Measurements from ENCODE around the gene EDNRB.
"Not testable (repeated sequence)": the region's sequence is repeated elsewhere in the genome, so short reads cannot be mapped to it uniquely, and the experiment has no call there.

EDNRB gene

GRCh38 chr13:77896536-77896935 lies 22.1 kb downstream of the EDNRB start:
- no peak for DNase-seq

- no peak for DNase-seq
These were observed 23.9 kb downstream of the EDNRB start for GRCh38 chr13:77894743-77895142.

GRCh38 chr13:77893066-77893465 lies 25.6 kb downstream of the EDNRB start:
- no peak for DNase-seq

GRCh38 chr13:77892491-77892890 lies 26.1 kb downstream of the EDNRB start:
- DNase-seq: no peak

GRCh38 chr13:77891486-77891885 lies 27.1 kb downstream of the EDNRB start:
- DNase-seq: no peak

GRCh38 chr13:77891041-77891440 lies 27.6 kb downstream of the EDNRB start:
- DNase-seq: no peak

GRCh38 chr13:77883328-77883727 lies 35.3 kb downstream of the EDNRB start:
- no peak for DNase-seq

- no peak for DNase-seq
These were observed 40.4 kb downstream of the EDNRB start for GRCh38 chr13:77878190-77878589.

- no peak for DNase-seq
These were observed 42.5 kb downstream of the EDNRB start for GRCh38 chr13:77876176-77876575.

GRCh38 chr13:77874406-77874805 lies 44.2 kb downstream of the EDNRB start:
- DNase-seq: no peak

GRCh38 chr13:77872995-77873394 lies 45.6 kb downstream of the EDNRB start:
- DNase-seq: no peak

- no peak for DNase-seq
These were observed 47.0 kb downstream of the EDNRB start for GRCh38 chr13:77871596-77871995.

- DNase-seq: no peak
These were observed 49.9 kb downstream of the EDNRB start for GRCh38 chr13:77868717-77869116.

- no peak for DNase-seq
These were observed 51.7 kb downstream of the EDNRB start for GRCh38 chr13:77866971-77867370.

GRCh38 chr13:77865622-77866021 lies 53.0 kb downstream of the EDNRB start:
- DNase-seq: no peak

GRCh38 chr13:77863144-77863543 lies 55.5 kb downstream of the EDNRB start:
- no peak for DNase-seq

- no peak for DNase-seq
These were observed 56.9 kb downstream of the EDNRB start for GRCh38 chr13:77861741-77862140.

- DNase-seq: no peak
These were observed 58.1 kb downstream of the EDNRB start for GRCh38 chr13:77860507-77860981.

GRCh38 chr13:77859450-77859849 lies 59.2 kb downstream of the EDNRB start:
- DNase-seq: no peak

GRCh38 chr13:77857531-77858209 lies 61.0 kb downstream of the EDNRB start:
- no peak for DNase-seq

GRCh38 chr13:77853703-77854102 lies 64.9 kb downstream of the EDNRB start:
- no peak for DNase-seq

- DNase-seq: not testable (repeated sequence)
These were observed 70.6 kb downstream of the EDNRB start for GRCh38 chr13:77848050-77848449.

- no peak for DNase-seq
These were observed 72.5 kb downstream of the EDNRB start for GRCh38 chr13:77846173-77846572.

Measured in stimulated activated CD4-positive, alpha-beta T cell treated with anti-CD3 and anti-CD28 coated beads, Interleukin-4, amount 100 ng/mL, for 24 hours (primary cell).